HG03175 (cell line): ENCODE results near the gene MTUS2.

ENCODE experiments used
- ATAC-seq: cut with Tn5 transposase; IDR thresholded peaks from one replicate; pipeline ENCODE4 v1.9.1; 2021; ENCODE audit warnings: mild to moderate bottlenecking, moderate library complexity; ENCODE audit not compliant: unreplicated experiment

Gene MTUS2

GRCh38 chr13:29436721-29437280, 616.7 kb downstream of the MTUS2 start:
- no peak for ATAC-seq

- no peak for ATAC-seq
These were observed 618.6 kb downstream of the MTUS2 start for GRCh38 chr13:29438769-29439168.

- ATAC-seq = no peak
These were observed 619.7 kb downstream of the MTUS2 start for GRCh38 chr13:29439601-29440388.

GRCh38 chr13:29441306-29441705, 621.2 kb downstream of the MTUS2 start:
- ATAC-seq = no peak

GRCh38 chr13:29446016-29446415, 625.9 kb downstream of the MTUS2 start:
- ATAC-seq = no peak

- ATAC-seq = no peak
These were observed 628.0 kb downstream of the MTUS2 start for GRCh38 chr13:29448174-29448573.

- no peak for ATAC-seq
These were observed 629.6 kb downstream of the MTUS2 start for GRCh38 chr13:29449726-29450125.

- no peak for ATAC-seq
These were observed 631.8 kb downstream of the MTUS2 start for GRCh38 chr13:29451976-29452375.

GRCh38 chr13:29452773-29453616, 632.9 kb downstream of the MTUS2 start:
- ATAC-seq = no peak

- ATAC-seq = no peak
These were observed 633.5 kb downstream of the MTUS2 start for GRCh38 chr13:29453617-29454011.

GRCh38 chr13:29454931-29455481, 634.9 kb downstream of the MTUS2 start:
- peak; percentile 77 for ATAC-seq

- ATAC-seq = no peak
These were observed 636.3 kb downstream of the MTUS2 start for GRCh38 chr13:29456419-29456818.

- no peak for ATAC-seq
These were observed 637.2 kb downstream of the MTUS2 start for GRCh38 chr13:29457299-29457698.

GRCh38 chr13:29458419-29458818, 638.3 kb downstream of the MTUS2 start:
- ATAC-seq = no peak

- no peak for ATAC-seq
These were observed 639.7 kb downstream of the MTUS2 start for GRCh38 chr13:29459813-29460355.

- ATAC-seq = no peak
These were observed 644.1 kb downstream of the MTUS2 start for GRCh38 chr13:29464105-29464679.

- no peak for ATAC-seq
These were observed 645.7 kb downstream of the MTUS2 start for GRCh38 chr13:29465741-29466293.

- ATAC-seq = no peak
These were observed 651.4 kb downstream of the MTUS2 start for GRCh38 chr13:29471551-29471950.

GRCh38 chr13:29472332-29472961, 652.3 kb downstream of the MTUS2 start:
- ATAC-seq = no peak

- no peak for ATAC-seq
These were observed 653.0 kb downstream of the MTUS2 start for GRCh38 chr13:29473166-29473565.
